Uterus (tissue), 2 donors: Measurements from ENCODE around the gene FIBCD1.

ENCODE experiments used
- POLR2A ChIP-seq, 2 donors: fragments of 450-650 bp; IDR thresholded peaks; one replicate each; pipeline ENCODE4 v1.6.1; 2016; ENCODE audit warnings: antibody characterized with exemption in 2 of 2, mild to moderate bottlenecking in 1 of 2, moderate library complexity in 1 of 2
- TF ChIP-seq, protein P1 (sequence below), 4 experiments: fragments of 200-600 bp in 2 of 4; fragments of 450-650 bp in 2 of 4; sonication (generic) in 2 of 4; IDR thresholded peaks; one replicate each; pipeline ENCODE4 v1.5.1; 2016 to 2019; ENCODE audit warnings: antibody characterized with exemption in 4 of 4, mild to moderate bottlenecking in 2 of 4, moderate library complexity in 1 of 4

DNA sequence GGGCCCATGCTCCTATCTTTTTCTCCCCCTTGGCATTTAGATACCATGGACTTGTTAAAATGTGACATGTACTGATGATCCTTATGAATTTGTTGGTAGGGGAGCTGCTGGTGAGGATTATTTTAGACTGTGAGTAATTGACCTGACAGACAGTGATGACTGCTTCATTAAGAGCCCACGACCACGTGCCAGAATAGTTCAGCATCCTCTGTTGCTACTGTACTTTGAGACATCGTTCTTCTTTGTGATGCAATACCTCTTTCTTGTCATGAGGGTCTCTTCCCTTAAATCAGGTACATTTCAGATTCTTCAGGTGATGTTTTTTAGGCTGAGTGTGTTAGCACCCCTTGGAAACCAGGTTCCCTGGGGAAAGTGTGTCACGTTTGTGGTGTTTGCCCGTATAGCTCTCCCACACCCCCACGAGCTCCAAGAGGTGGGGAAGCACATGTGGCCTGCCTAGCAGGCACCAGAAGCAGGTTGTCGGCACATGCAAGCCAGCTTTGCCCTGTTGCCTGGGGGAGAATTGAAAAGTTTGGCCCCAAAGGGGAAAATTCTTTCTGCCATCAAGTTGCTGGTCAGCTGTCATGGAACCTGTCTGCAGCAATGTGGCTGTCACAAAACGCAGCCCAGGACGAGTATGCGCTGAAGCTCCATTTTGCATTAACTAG, 67.5 kb downstream of the FIBCD1 start:
- TF ChIP-seq, protein P1, sequence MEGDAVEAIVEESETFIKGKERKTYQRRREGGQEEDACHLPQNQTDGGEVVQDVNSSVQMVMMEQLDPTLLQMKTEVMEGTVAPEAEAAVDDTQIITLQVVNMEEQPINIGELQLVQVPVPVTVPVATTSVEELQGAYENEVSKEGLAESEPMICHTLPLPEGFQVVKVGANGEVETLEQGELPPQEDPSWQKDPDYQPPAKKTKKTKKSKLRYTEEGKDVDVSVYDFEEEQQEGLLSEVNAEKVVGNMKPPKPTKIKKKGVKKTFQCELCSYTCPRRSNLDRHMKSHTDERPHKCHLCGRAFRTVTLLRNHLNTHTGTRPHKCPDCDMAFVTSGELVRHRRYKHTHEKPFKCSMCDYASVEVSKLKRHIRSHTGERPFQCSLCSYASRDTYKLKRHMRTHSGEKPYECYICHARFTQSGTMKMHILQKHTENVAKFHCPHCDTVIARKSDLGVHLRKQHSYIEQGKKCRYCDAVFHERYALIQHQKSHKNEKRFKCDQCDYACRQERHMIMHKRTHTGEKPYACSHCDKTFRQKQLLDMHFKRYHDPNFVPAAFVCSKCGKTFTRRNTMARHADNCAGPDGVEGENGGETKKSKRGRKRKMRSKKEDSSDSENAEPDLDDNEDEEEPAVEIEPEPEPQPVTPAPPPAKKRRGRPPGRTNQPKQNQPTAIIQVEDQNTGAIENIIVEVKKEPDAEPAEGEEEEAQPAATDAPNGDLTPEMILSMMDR (IDR thresholded peaks at IDR 0.05), result no peak
- TF ChIP-seq POLR2A (IDR thresholded peaks at IDR 0.05), result no peak
